NB4 (cell line): ENCODE data around the gene STYX.
"Not testable (repeated sequence)": the region's sequence is repeated elsewhere in the genome, so short reads cannot be mapped to it uniquely, and the experiment has no call there.

Source experiments
- DNase-seq: peaks from one replicate; pipeline ENCODE4 v3.0.0; 2010; ENCODE audit warnings: low read depth
- H3K4me3 ChIP-seq: one replicate; pipeline ENCODE4 v1.5.1; 2011; ENCODE audit warnings: mild to moderate bottlenecking, low read depth, low read length, moderate library complexity
- CTCF ChIP-seq: IDR thresholded peaks from one replicate; pipeline ENCODE4 v1.5.1; 2012; ENCODE audit warnings: low read depth, low read length
- MAX ChIP-seq: IDR thresholded peaks from 2 replicates; pipeline ENCODE4 v1.6.1; 2011; ENCODE audit warnings: low read depth, low read length
- MYC ChIP-seq: IDR thresholded peaks from 2 replicates; pipeline ENCODE4 v1.6.1; 2011; ENCODE audit warnings: low read depth, low read length
- POLR2A ChIP-seq: IDR thresholded peaks from 2 replicates; pipeline ENCODE4 v1.6.1; 2011; ENCODE audit warnings: mild to moderate bottlenecking; ENCODE audit not compliant: insufficient read length; ENCODE audit errors: extremely low read depth

STYX gene

GRCh38 chr14:52755607-52756316 lies 25.8 kb downstream of the STYX start:
- TF ChIP-seq POLR2A (no peak), CTCF (no peak), MAX (no peak), MYC (no peak)
- H3K4me3 ChIP-seq, result no peak overlapping the region
- no peak for DNase-seq

GRCh38 chr14:52759145-52759544 lies 29.2 kb downstream of the STYX start:
- no peak for DNase-seq
- TF ChIP-seq POLR2A, result no peak
- TF ChIP-seq MYC, result no peak
- no peak for TF ChIP-seq CTCF
- no peak for TF ChIP-seq MAX
- H3K4me3 ChIP-seq, result no peak overlapping the region

- not testable (repeated sequence) for DNase-seq, H3K4me3 ChIP-seq
Measured at GRCh38 chr14:52762923-52763322, 33.0 kb downstream of the STYX start.

- no peak for DNase-seq
- no peak overlapping the region for H3K4me3 ChIP-seq
- no peak for TF ChIP-seq MAX
- no peak for TF ChIP-seq CTCF
- TF ChIP-seq MYC, result no peak
- TF ChIP-seq POLR2A, result no peak
Measured at GRCh38 chr14:52767058-52767833, 37.3 kb downstream of the STYX start.

GRCh38 chr14:52769887-52770286 lies 39.9 kb downstream of the STYX start:
- no peak for TF ChIP-seq MAX
- TF ChIP-seq POLR2A, result no peak
- TF ChIP-seq CTCF, result no peak
- no peak for TF ChIP-seq MYC
- no peak for DNase-seq

GRCh38 chr14:52776816-52777215 lies 46.9 kb downstream of the STYX start:
- no peak overlapping the region for H3K4me3 ChIP-seq
- TF ChIP-seq MAX (no peak), MYC (no peak), CTCF (no peak), POLR2A (no peak)
- no peak for DNase-seq

More at GRCh38 chr14:52769887-52770286, 39.9 kb downstream of the STYX start:
- H3K4me3 ChIP-seq, result no peak overlapping the region
